Stimulated activated CD4-positive, alpha-beta T cell treated with anti-CD3 and anti-CD28 coated beads, Interleukin-1b, Interleukin-23, amount 100 ng/mL, for 4 hours (primary cell): ENCODE measurements around the gene KCNH2.

ENCODE experiments used
- DNase-seq, 2 donors: peaks; one replicate each; pipeline ENCODE4 v3.0.0-alpha.2; 2020; ENCODE audit warnings: low read depth in 2 of 2

The KCNH2 gene

DNA sequence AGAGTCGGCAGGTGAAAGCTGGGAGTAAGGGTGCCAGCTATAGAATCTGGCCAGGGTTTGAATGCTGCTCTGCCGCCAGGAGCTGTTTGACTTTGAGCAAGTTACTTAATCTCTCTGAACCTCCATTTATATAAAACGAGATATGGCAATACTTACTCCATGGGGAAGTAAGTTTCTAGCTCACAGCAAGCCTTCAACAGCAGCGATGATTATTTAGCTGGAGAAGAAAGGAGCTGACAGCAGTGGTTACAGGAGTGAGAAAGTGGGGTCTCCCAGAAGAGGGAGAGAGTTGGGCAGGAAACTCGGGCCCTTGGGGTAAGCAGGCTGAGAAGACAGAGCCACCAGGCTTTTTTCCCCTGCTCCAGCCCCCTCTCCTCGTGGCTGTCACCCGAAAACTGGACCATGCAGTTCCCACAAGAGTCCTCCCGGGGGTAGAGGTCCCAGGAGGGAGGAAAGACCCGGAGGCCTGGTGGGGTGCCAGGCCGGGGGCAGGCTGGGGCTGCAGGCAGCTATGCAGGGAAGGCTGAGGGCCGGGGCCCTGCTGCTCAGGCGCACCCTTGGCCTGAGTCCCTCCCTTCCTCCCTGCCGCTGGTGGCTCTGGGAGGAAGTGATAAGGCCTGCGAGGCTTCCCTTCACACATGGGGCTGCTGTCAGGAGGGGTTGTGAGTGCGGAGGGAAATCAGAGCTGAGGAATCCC is 16.2 kb upstream of the KCNH2 start:
- DNase-seq, result no peak

DNA sequence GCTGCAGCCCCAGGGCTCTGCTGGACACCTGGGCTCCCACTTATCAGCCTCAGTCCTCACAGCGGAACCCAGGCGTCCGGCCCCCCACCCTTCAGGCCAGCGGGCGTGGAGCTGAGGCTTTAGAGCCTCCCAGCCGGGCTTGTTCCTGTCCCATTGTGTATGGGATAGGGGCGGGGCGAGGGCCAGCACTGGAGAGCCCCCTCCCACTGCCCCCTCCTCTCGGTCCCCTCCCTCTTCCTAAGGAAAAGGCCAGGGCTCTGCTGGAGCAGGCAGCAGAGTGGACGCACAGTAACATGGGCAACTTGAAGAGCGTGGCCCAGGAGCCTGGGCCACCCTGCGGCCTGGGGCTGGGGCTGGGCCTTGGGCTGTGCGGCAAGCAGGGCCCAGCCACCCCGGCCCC is 15.4 kb upstream of the KCNH2 start:
- no peak for DNase-seq

DNA sequence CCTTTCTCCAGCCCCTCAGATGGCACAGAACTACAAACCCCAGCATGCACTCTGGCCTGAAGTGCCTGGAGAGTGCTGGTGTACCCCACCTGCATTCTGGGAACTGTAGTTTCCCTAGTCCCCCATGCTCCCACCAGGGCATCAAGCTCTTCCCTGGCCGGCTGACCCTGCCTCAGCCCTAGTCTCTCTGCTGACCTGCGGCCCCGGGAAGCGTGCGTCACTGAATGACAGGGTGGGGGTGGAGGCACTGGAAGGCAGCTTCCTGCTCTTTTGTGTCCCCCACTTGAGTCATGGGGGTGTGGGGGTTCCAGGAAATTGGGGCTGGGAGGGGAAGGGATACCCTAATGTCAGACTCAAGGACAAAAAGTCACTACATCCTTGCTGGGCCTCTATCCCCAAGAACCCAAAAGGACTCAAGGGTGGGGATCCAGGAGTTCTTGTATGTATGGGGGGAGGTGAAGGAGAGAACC is 14.7 kb upstream of the KCNH2 start:
- no peak for DNase-seq

DNA sequence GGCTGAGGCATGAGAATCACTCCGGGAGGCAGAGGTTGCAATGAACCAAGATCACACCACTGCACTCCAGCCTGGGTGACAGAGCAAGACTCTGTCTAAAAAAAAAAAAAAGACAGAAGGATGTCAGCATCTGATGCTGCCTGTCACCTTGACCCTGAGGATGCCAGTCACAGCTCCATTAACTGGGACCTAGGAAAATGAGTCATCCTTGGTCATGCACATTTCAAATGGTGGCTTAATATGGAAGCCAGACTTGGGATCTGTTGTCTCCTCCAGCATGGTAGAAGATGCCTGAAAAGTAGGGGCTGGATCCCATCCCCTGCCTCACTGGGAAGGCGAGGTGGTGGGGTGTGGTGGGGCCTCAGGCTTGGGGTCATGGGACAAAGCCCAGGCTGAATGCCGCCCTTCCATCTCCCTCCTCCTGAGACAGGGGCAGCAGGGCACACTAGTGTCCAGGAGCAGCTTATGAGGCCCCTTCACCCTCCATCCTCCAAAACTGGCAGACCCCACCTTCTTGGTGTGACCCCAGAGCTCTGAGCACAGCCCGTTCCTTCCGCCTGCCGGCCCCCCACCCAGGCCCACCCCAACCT is 14.0 kb upstream of the KCNH2 start:
- DNase-seq, result no peak

GRCh38 chr7:150990416-150991186 is 12.5 kb upstream of the KCNH2 start, which contains the start of gene NOS3:
Gene NOS3 (plus strand): TSS chr7:150991017. CDS start chr7:150993804, 2,787 bp downstream.
- DNase-seq, result no peak

DNA sequence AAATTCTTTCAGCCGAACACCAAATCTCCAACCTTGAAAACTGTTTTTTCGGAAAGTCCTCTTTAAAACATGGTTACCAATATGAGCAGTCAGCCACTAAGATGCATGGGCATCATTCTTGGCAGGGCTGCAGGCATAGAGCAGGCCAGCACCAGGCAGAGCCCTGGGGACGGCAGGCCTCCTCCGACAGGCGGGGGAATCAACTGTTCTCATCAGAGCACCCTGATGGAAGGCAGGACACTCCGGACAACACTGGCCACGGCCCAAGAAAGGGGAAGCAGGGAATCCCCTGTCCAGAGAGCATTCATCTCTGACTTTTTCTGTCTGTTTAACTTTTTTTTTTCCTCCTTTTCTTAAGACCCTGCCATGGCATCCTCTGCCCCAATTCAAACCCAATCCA is 11.3 kb upstream of the KCNH2 start:
- DNase-seq, result no peak

DNA sequence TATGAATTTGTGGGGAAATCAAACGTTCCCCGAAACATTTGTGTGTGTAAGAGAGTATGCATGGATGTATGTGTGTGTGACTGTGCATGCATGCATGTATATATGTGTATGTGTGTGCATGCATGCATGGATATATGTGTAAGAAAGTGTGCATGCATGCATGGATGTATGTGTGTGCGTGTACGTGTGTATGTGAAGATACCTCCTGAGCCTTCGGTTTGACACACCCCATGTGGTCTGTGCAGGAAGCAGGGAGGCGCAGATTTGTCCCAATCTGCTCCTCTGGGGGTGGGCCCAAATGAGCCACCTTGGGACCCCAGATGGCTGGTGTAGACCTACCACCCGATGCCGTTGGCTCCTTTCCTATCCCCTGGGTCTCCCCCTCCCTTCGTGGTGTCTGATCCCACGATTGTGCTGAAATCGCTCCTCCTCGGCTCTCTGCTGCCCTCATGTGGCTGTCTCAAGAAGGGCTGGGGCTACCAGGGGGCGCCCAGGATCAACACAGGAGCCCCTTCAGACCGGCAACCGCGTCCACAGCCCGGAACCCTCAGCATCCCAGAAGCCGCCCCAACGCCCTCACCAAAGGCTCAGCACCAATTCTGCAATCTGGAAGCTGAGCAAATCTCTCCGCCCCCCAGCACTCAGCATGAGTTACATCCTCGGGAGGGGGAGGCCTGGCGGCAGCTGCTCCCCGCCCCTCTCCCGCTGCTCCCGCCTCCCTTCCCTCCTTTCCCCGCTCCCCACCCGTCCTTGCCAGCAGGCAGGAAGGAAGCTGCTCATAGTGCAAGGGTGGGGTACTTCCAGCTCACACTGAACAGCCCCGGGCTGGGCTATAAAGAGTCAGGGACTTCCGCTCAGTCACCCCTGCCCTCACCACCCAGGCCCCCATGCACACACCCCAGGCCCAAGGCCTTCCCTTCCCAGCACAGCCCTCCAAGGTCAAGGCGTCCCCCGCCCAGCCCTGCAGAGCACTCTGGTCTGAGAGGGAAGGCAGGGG is 10.4 kb upstream of the KCNH2 start:
- peak; percentile 58 to 68 for DNase-seq

DNA sequence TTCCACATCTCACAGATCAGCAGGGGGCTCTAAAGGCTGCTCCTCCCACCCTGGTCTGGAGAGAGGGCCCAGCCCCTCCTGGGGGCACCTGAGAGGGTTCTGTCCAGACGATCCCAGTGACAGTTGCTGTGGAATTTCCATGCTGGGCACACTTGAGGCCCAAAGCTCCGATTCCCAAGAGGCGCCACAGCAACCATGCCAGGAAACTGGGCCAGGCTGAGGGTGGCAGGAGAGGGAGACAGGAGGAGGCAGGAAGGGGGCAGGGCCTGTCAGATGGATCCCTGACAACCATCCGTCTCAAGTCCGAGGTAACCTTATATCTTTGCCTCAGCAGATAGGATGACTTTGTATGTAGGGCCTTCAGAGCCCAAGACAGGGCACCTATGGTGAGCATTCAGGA is 8.4 kb upstream of the KCNH2 start:
- DNase-seq, result no peak

- peak; percentile 47 to 51 for DNase-seq
Measured at GRCh38 chr7:150986099-150986512, 8.0 kb upstream of the KCNH2 start.

DNA sequence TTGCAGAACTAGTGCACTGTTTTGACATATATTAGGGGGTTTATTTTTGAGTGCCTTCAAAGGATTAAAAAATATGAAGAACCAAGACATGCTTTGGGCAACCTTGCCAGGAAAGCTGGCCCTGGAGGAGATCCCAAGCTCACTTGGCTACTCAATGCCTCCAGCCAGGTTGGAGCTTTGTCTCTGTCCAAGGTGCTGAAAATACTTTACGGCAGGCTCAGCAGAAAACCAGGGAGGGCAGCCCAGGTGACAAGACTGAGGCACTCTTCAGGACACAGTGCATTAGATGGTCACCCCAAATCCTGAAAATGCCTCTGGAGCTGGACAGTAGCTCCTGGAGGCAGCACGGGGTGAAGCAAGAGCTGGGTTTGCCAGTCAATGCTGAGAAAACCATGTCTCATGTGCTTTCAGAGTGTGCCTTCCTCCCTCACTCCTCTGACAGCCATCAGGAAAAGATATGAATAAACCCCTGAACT is 5.8 kb upstream of the KCNH2 start:
- DNase-seq, result peak in 1 of 2 donors; percentile 33

DNA sequence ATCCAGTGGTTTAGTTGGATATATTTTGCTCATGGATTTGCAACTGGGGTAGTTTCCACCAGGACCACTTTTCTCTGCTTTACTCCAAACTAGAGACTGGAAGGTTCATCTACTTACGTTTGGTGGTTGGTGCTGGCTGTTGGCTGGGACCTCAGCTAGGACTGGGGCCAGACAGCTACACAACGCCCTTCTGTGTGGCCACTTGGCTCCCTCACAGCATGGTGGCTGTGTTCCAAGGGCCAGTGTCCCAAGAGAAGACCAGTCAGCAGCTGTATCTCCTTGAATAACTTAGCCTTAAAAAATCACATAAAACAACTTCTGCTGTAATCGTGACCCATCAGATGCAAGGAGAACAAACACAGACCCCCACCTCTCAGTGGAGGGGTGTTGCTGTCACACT is 4.2 kb upstream of the KCNH2 start:
- DNase-seq, result no peak

DNA sequence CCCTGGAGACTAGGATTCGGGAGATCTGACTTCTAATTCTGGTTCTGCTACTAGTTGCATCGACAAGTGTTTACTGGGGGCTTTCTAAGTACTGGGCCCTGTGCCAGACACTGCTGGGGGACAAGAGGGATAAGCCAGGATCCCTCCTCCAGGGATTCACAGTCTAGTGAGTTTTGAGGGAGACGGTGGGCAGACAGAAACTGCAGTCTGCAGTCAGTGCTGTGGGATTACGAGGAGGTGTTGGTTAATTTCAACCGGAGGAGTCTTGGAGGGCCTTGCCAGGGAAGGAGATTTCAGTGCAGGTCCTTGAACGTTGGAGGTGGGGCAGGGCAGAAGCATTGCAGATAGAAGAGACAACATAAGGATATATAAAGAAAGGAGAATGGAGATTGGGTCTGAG is 3.5 kb upstream of the KCNH2 start:
- no peak for DNase-seq

DNA sequence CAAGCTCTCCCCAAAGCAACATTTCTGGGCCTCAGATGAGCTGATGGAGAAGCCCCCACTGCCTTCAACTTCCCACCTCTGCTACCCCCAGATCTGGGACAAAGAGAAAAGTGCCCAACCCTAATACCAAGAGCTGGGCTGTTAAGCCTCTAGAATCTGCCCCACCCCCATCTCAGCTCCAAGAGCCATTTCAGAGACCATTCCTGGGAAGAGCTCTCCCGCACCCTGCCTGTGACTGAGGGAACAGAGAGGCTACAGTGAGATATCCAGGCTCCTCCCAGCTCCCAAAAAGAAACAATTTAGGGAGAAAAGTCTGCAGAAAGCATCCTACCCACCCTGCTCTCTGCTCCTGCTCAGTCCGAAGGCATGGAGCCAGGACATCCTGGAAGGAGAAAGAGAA is 2.5 kb upstream of the KCNH2 start:
- no peak for DNase-seq

DNA sequence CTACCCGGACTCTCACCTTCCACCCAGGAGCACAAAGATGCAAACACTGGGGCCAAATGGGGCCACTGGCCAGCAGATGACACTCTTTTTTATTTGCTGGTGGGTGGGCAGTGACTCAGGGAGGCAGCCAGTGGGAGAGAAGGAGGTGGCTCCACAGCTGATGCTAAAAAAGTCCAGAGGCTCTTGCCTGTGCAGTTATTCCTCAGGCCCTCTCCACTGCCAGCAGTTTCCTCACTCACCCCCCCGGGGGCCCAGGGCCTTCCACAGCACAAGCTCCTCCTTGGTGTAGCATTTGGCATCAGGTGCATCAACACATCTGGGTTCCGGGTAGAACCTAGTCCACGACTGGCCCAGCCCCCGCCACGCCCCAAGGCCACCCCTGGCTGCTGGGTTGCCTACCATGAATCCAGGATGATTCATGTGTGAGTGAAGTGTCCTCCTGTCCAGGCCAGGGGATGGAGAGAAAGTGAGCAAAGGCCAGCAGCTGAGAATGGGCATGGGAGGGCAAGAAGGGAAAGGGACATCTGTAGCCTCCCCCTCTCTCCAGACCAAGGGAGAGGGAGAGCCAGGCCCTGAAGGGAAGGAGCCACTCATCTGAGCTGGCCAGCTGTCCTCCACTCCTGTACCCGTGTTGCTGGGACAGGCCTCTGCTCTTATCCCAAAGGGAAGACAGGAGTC is 1.7 kb upstream of the KCNH2 start:
- DNase-seq, result no peak

DNA sequence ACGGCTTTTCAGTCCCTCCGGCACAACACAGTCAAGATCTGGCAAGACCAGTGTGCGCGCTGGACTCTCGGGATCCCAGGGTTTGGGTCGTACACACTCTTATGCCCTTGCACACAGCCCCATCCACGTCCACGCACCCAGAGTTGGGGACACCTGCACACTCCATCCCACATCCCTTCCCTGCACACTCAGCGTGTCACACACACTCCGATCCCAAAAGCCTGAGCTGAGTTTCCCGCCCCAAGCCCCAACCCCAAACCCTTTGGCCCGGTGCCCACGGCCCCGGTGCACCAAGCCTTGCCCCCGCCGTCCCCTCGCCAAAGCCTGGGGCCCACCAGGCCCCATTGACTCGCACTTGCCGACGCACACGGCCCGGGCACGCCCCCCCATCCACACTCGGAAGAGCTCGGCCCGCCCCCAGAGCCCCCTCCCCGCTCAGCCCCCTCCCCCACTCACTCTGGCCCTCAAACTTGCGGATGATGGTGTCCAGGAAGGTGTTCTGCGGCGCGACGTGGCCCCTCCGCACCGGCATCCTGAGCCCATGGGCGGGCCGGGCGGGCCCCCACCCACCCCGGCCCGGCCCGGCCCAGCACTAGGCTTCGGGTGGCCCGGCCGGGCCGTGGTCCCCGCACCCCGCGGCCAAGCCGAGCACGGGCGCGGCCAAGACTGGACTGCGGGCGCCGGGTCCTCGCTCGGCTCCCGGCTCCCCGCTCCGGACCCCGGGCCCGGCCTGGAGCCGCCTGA is 567 bp downstream of the KCNH2 start:
- DNase-seq, result no peak

GRCh38 chr7:150976529-150977381 is 1.4 kb downstream of the KCNH2 start:
- DNase-seq, result no peak

GRCh38 chr7:150975536-150976319 is 2.4 kb downstream of the KCNH2 start:
- DNase-seq, result no peak
